B cell (primary cell): ENCODE measurements around the gene CATSPERZ. TPM values are rescaled to one million over a fixed set of nuclear protein-coding genes. Genes with fewer than 3 reads are reported as not detected.

ENCODE experiments used
- ATAC-seq: fragments of 200-7000 bp; cut with Tn5 transposase; one replicate; pipeline ENCODE4 v1.10.0; 2021; ENCODE audit warnings: low read depth, mild to moderate bottlenecking, moderate number of reproducible peaks, moderate library complexity
- CTCF ChIA-PET: fragments of 350-600 bp; sonication (Branson Sonifier 250); formaldehyde crosslinking; loops from one replicate; lab custom pipeline; 2021; ENCODE audit warnings: antibody characterized with exemption, inconsistent platforms; lab: Charles Lee
- POLR2A ChIA-PET: fragments of 350-600 bp; sonication (Branson Sonifier 250); formaldehyde crosslinking; loops from one replicate; lab custom pipeline; 2021; ENCODE audit warnings: antibody characterized with exemption; lab: Charles Lee
- DNase-seq: peaks from one replicate; pipeline ENCODE4 v3.0.0; 2013
- H2AFZ ChIP-seq: 2 replicates; pipeline ENCODE4 v1.6.1; 2012; ENCODE audit warnings: mild to moderate bottlenecking, low read depth, low read length; ENCODE audit not compliant: insufficient read depth, poor library complexity, severe bottlenecking
- H3K27ac ChIP-seq, 2 donors: 1 replicate in 1 of 2; 2 replicates in 1 of 2; pipeline ENCODE4 v1.5.1; 2012 to 2013; ENCODE audit warnings: low read length in 2 of 2, mild to moderate bottlenecking in 2 of 2, moderate library complexity in 1 of 2
- H3K27me3 ChIP-seq, 4 experiments: fragments of 200-600 bp in 1 of 4; sonication (generic) in 1 of 4; replicated peaks in 1 of 4; 1 replicate in 2 of 4; 2 replicates in 2 of 4; pipeline versions ENCODE4 v1.6.1 to v1.7.0; 2013 to 2016; ENCODE audit warnings: low read length in 3 of 4, mild to moderate bottlenecking in 2 of 4, mixed read lengths in 1 of 4, moderate library complexity in 1 of 4; ENCODE audit not compliant: insufficient read depth in 4 of 4, control insufficient read depth in 3 of 4; ENCODE audit errors: control extremely low read depth in 1 of 4
- H3K36me3 ChIP-seq, 2 experiments: replicated peaks in 1 of 2; 1 replicate in 1 of 2; 2 replicates in 1 of 2; pipeline versions ENCODE4 v1.6.1 to v1.7.1; 2013; ENCODE audit warnings: low read length in 1 of 2; ENCODE audit not compliant: insufficient read depth in 2 of 2, control insufficient read depth in 1 of 2; ENCODE audit errors: control extremely low read depth in 1 of 2, extremely low read depth in 1 of 2
- H3K4me1 ChIP-seq, 2 donors: fragments of 200-600 bp in 1 of 2; sonication (generic) in 1 of 2; 1 replicate in 1 of 2; 2 replicates in 1 of 2; pipeline versions ENCODE4 v1.5.1 to v1.6.1; 2013 to 2017; ENCODE audit warnings: low read length in 2 of 2; ENCODE audit not compliant: control insufficient read depth in 2 of 2, insufficient read depth in 2 of 2
- H3K4me2 ChIP-seq: replicated peaks from 2 replicates; pipeline ENCODE3; 2012; ENCODE audit warnings: mild to moderate bottlenecking, low read depth, low read length; ENCODE audit not compliant: poor library complexity, severe bottlenecking
- H3K4me3 ChIP-seq, 5 experiments: fragments of 200-600 bp in 1 of 5; sonication (generic) in 1 of 5; 1 replicate in 3 of 5; 2 replicates in 2 of 5; pipeline versions ENCODE4 v1.5.1 to v1.7.0; 2011 to 2016; ENCODE audit warnings: low read length in 4 of 5, mild to moderate bottlenecking in 4 of 5, low read depth in 2 of 5, control low read depth in 1 of 5, moderate library complexity in 1 of 5; ENCODE audit not compliant: insufficient read depth in 1 of 5; ENCODE audit errors: control extremely low read depth in 1 of 5, extremely low read depth in 1 of 5
- H3K79me2 ChIP-seq: fragments of 200-600 bp; sonication (generic); one replicate; pipeline ENCODE4 v1.6.0; 2016; ENCODE audit warnings: low read length; ENCODE audit not compliant: control insufficient read depth, insufficient read depth
- H3K9ac ChIP-seq: fragments of 200-600 bp; sonication (generic); 2 replicates; pipeline ENCODE4 v1.6.1; 2017; ENCODE audit warnings: mild to moderate bottlenecking, low read length, moderate library complexity
- H3K9me3 ChIP-seq, 3 donors: one replicate each; pipeline versions ENCODE4 v1.6.1 to v1.7.1; 2013; ENCODE audit warnings: low read length in 2 of 3; ENCODE audit not compliant: control insufficient read depth in 2 of 3, insufficient read depth in 1 of 3; ENCODE audit errors: control extremely low read depth in 1 of 3
- H4K20me1 ChIP-seq: 2 replicates; pipeline ENCODE4 v1.6.0; 2012; ENCODE audit warnings: mild to moderate bottlenecking, low read length; ENCODE audit not compliant: insufficient read depth, control insufficient read depth, poor library complexity, severe bottlenecking
- H3K27ac Mint-ChIP-seq: one replicate; pipeline ENCODE4 v1.8.0; 2021; ENCODE audit warnings: mixed read lengths
- H3K27me3 Mint-ChIP-seq: one replicate; pipeline ENCODE4 v1.8.0; 2021; ENCODE audit warnings: mixed read lengths
- H3K4me1 Mint-ChIP-seq: one replicate; pipeline ENCODE4 v1.8.0; 2021; ENCODE audit warnings: mixed read lengths
- H3K4me3 Mint-ChIP-seq: one replicate; pipeline ENCODE4 v1.8.0; 2021; ENCODE audit warnings: mixed read lengths
- H3K9me3 Mint-ChIP-seq: one replicate; pipeline ENCODE4 v1.8.0; 2022; ENCODE audit warnings: mixed read lengths; ENCODE audit not compliant: insufficient read depth
- CTCF ChIP-seq: fragments of 200-600 bp; IDR thresholded peaks from one replicate; pipeline ENCODE4 v1.8.0; 2022; ENCODE audit warnings: antibody characterized with exemption, mild to moderate bottlenecking
- EZH2 ChIP-seq: IDR thresholded peaks from 2 replicates; pipeline ENCODE4 v1.6.1; 2012; ENCODE audit warnings: borderline replicate concordance, low read depth, mild to moderate bottlenecking, moderate library complexity, low read length; ENCODE audit not compliant: insufficient read depth, poor library complexity, severe bottlenecking
- WGBS: methylation state at CpG from one replicate; pipeline ENCODE4 v1.1.5; 2013; ENCODE audit warnings: missing lambda C conversion rate; ENCODE audit not compliant: insufficient coverage; 5-methylcytosine and 5-hydroxymethylcytosine counted together
- intact Hi-C: fragments of 100-400 bp; cut with micrococcal nuclease; formaldehyde crosslinking; loops from one replicate; pipeline ENCODE4 v1.10.0; 2022
- polyA plus RNA-seq: library from polyadenylated mRNA; depleted of rRNA; stranded (reverse); fragments of >200 nt; gene quantifications from 2 replicates; pipeline ENCODE4 v1.2.3, GENCODE V29; 2012
- total RNA-seq, 2 donors: library from RNA; stranded (reverse); fragments of 120-200 nt in 1 of 2; gene quantifications; 1 replicate in 1 of 2; 2 replicates in 1 of 2; pipeline versions ENCODE4 v1.2.3 to v1.2.4, GENCODE V29; 2013 to 2022

Gene CATSPERZ
- total and polyA plus RNA-seq, 2 donors (not counting 1 experiment from before 2014, with no cell fraction given), result 0.39 TPM; not detected in 1

DNA sequence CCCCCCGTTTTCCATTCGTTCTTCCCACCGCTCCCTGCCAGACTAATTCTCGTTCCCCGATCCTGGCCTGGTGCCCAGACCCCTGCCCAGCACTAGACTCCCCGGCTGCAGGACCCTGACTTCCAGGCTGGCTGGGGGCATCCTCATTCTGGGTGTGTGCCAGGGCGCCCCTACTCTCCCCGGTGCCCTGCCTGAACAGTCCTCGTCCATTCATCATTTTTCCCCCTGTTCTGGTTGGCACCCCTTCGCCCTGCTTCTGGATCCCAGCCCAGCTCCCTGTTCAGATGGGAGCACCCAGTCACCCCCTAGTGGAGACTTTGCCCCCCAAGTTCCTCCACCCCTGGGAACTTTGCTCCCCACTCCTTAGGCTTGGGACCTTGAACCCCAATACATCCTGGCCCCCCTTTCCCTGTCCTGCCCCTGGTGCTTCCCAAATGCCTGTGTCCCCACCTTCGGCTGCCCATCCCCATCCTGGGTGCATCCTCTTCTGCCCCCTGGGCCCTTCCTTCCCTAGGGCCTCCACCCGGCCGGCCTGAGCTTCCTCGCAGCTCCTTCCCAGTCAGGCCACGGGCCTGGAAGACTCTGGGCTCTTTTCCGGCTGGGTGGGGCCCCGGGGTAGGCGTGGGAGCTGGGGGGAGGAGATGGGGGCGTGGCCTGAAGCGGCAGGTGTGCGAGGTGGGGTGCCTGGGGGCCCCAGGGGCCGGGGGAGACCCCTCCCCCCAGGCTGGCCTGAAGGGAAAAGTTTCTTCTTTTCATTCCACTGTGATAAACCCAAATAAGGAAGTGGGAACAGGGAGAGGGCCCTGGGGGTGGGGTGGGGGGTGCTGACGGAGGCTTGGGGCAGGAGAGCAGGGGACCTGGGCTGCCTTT, 47.9 kb upstream of the CATSPERZ start:
- Mint-ChIP-seq H3K27ac (peak overlapping the region; percentile 76), H3K4me1 (peaks cover 22% of the 10 kb centered on the region), H3K27me3 (no peaks in the 10 kb centered on the region), H3K4me3 (peak overlapping the region; percentile 88), H3K9me3 (no peaks in the 10 kb centered on the region)
- CTCF ChIA-PET, result interaction anchor here (0.7 to 10.4 kb wide), 12 partner anchors 11 to 103 kb away, joined by 3 to 141 read pairs (median 6); partner anchors contain the start of genes CATSPERZ, FERMT3, FKBP2 and NUDT22
- peak overlapping the region; percentile 76 for H3K9ac ChIP-seq
- intact Hi-C loops, result no loop called here
- peak overlapping the region; percentile 39 to 87 (median 63) for H3K4me3 ChIP-seq
- H3K27me3 ChIP-seq, result no peaks in the 10 kb centered on the region
- ATAC-seq (no peak), DNase-seq (peak; percentile 63)
- POLR2A ChIA-PET, result interaction anchor here (0.7 to 1.2 kb wide), 5 partner anchors 10 to 48 kb away, joined by 3 to 6 read pairs (median 3); partner anchors contain the start of genes BAD and GPR137
- peaks cover 17 to 30% of the 10 kb centered on the region in 2 donors for H3K4me1 ChIP-seq
- no peaks in the 10 kb centered on the region for H4K20me1 ChIP-seq
- peaks cover 4% of the 10 kb centered on the region for H3K79me2 ChIP-seq
- no peak overlapping the region for H3K27ac ChIP-seq
- H3K36me3 ChIP-seq, result no peaks in the 10 kb centered on the region
- peak overlapping the region; percentile 82 for H2AFZ ChIP-seq
- 2% methylated on average over 14 of the region's 23 CpGs for WGBS
- TF ChIP-seq EZH2 (no peak), CTCF (peak; percentile 39)
- peak overlapping the region; percentile 90 for H3K4me2 ChIP-seq
- no peaks in the 10 kb centered on the region for H3K9me3 ChIP-seq

- Mint-ChIP-seq H3K27me3 (no peaks in the 10 kb centered on the region), H3K4me1 (peaks cover 18% of the 10 kb centered on the region), H3K9me3 (no peaks in the 10 kb centered on the region), H3K4me3 (peak overlapping the region; percentile 41), H3K27ac (no peak overlapping the region)
- Histone ChIP-seq H3K4me1 (peaks cover 17 to 23% of the 10 kb centered on the region in 2 donors), H3K27ac (no peak overlapping the region), H3K36me3 (no peaks in the 10 kb centered on the region), H4K20me1 (no peaks in the 10 kb centered on the region), H3K4me2 (peak overlapping the region; percentile 90), H3K79me2 (peaks cover 4% of the 10 kb centered on the region), H3K27me3 (no peaks in the 10 kb centered on the region), H3K9ac (no peak overlapping the region), H3K9me3 (no peaks in the 10 kb centered on the region), H2AFZ (no peak overlapping the region), H3K4me3 (no peak overlapping the region)
- ATAC-seq, result no peak
- WGBS, result 91% methylated on average over 8 of the region's 8 CpGs
- TF ChIP-seq CTCF (no peak), EZH2 (no peak)
- DNase-seq, result no peak
- intact Hi-C loops, result no loop called here
- POLR2A ChIA-PET, result no interaction called here
- CTCF ChIA-PET, result interaction anchor here (3.8 to 10.4 kb wide), 3 partner anchors 16 to 49 kb away, joined by 25 to 141 read pairs (median 51); partner anchors contain the start of genes CATSPERZ and FERMT3
Measured at GRCh38 chr11:64253043-64253442, 47.1 kb upstream of the CATSPERZ start.
